ENCODE measurements around the gene ESR1.

Gene ESR1

GRCh38 chr6:151900256-151900655 lies 92.8 kb downstream of the ESR1 start:
- Histone ChIP-seq H3K27me3 (ENCODE audit: insufficient read depth, insufficient read length) (no peaks in the 10 kb centered on the region), H3K9ac (ENCODE audit: insufficient read length, low read depth) (no peak overlapping the region), H3K36me3 (ENCODE audit: insufficient read depth, insufficient read length, low read length) (no peaks in the 10 kb centered on the region), H3K4me1 (ENCODE audit: insufficient read depth, insufficient read length) (no peaks in the 10 kb centered on the region), H3K4me3 (ENCODE audit: insufficient read length, low read depth) (no peak overlapping the region), H3K9me3 (ENCODE audit: insufficient read depth, low read length) (peaks cover 10% of the 10 kb centered on the region; the same call in 1 of the 2 replicates)
- DNase-seq (ENCODE audit: low read depth, low spot score): no peak
- TF ChIP-seq ZNF274 (IDR thresholded peaks at IDR 0.05; ENCODE audit: low read depth, low read length) (no peak), YY1 (IDR thresholded peaks at IDR 0.05; ENCODE audit: insufficient read depth, insufficient read length) (no peak), SUZ12 (IDR thresholded peaks at IDR 0.05; ENCODE audit: extremely low read depth, insufficient read depth, insufficient read length) (no peak)

DNA sequence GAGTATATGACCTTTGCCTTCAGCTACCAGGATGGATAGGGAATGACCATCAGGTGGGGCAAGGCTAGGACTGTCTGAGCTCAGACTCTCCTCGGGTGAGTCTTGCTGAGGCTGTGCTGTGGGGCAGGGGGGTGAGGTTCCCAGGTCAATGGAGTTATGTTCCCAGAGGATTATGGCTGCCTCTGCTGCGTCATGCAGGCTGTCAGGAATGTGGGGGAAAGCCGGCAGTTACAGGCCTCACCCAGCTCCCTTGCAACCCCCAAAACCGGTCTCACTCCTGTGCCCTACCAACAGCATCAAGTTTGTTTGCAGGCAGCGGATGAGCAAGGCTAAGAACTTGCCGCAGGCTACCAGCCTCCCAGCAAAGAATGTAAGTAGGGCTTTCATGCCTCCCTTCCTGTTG lies 93.5 kb downstream of the ESR1 start:
- H3K27me3 ChIP-seq (ENCODE audit: insufficient read depth, insufficient read length): no peaks in the 10 kb centered on the region
- H3K4me3 ChIP-seq (ENCODE audit: insufficient read length, low read depth): no peak overlapping the region
- no peak overlapping the region for H3K9ac ChIP-seq (ENCODE audit: insufficient read length, low read depth)
- no peak for DNase-seq (ENCODE audit: low read depth, low spot score)
- H3K36me3 ChIP-seq (ENCODE audit: insufficient read depth, insufficient read length, low read length): no peaks in the 10 kb centered on the region
- no peak for TF ChIP-seq ZNF274 (IDR thresholded peaks at IDR 0.05; ENCODE audit: low read depth, low read length)
- TF ChIP-seq YY1 (IDR thresholded peaks at IDR 0.05; ENCODE audit: insufficient read depth, insufficient read length): no peak
- TF ChIP-seq SUZ12 (IDR thresholded peaks at IDR 0.05; ENCODE audit: extremely low read depth, insufficient read depth, insufficient read length): no peak
- H3K4me1 ChIP-seq (ENCODE audit: insufficient read depth, insufficient read length): no peaks in the 10 kb centered on the region
- H3K9me3 ChIP-seq (ENCODE audit: insufficient read depth, low read length): peaks cover 10% of the 10 kb centered on the region; the same call in 1 of the 2 replicates

DNA sequence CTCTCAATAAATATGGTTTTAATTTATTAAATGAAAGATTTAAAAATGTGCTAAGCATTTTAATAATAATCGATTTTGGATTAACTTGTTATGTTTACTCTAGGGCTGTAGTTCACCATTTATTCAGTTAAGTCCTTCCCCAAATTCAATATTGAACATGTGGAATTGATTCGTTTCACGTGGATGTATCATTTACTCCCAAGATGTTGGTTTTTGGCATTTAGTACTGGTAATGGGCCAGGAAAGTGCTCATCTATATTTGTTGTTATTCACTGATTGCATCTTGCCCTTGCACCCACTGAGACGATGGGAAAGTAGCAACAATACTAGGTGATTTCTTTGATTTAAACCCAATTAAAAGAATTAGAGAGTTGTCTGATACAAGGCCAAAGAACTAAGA lies 97.1 kb downstream of the ESR1 start:
- H3K9me3 ChIP-seq (ENCODE audit: insufficient read depth, low read length): peaks cover 5% of the 10 kb centered on the region; the same call in 1 of the 2 replicates
- no peak overlapping the region for H3K4me3 ChIP-seq (ENCODE audit: insufficient read length, low read depth)
- no peak overlapping the region for H3K9ac ChIP-seq (ENCODE audit: insufficient read length, low read depth)
- DNase-seq (ENCODE audit: low read depth, low spot score): no peak
- no peaks in the 10 kb centered on the region for H3K27me3 ChIP-seq (ENCODE audit: insufficient read depth, insufficient read length)
- no peaks in the 10 kb centered on the region for H3K4me1 ChIP-seq (ENCODE audit: insufficient read depth, insufficient read length)
- no peaks in the 10 kb centered on the region for H3K36me3 ChIP-seq (ENCODE audit: insufficient read depth, insufficient read length, low read length)
- TF ChIP-seq YY1 (IDR thresholded peaks at IDR 0.05; ENCODE audit: insufficient read depth, insufficient read length) (no peak), SUZ12 (IDR thresholded peaks at IDR 0.05; ENCODE audit: extremely low read depth, insufficient read depth, insufficient read length) (no peak), ZNF274 (IDR thresholded peaks at IDR 0.05; ENCODE audit: low read depth, low read length) (no peak)

DNA sequence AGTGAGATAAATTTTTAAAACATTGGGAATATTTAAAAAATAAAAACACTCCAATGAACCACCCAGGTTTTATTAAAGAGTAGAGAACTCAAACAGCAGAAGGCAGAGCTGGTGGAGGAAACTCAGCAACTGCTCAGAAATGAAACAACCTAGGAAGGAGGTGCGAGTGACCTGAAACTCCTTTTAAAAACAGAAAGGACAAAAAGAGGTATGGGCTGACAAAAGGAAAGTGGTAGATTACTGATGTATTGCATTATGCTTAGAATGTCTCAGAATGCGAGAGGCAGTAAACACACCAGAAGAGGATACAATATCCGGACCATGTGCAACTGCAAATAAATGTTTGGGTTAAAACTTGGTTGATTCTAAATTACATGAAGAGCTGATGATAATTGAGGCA lies 97.6 kb downstream of the ESR1 start:
- H3K36me3 ChIP-seq (ENCODE audit: insufficient read depth, insufficient read length, low read length): no peaks in the 10 kb centered on the region
- DNase-seq (ENCODE audit: low read depth, low spot score): no peak
- H3K9me3 ChIP-seq (ENCODE audit: insufficient read depth, low read length): peaks cover 5% of the 10 kb centered on the region; the same call in 1 of the 2 replicates
- no peaks in the 10 kb centered on the region for H3K27me3 ChIP-seq (ENCODE audit: insufficient read depth, insufficient read length)
- no peak overlapping the region for H3K4me3 ChIP-seq (ENCODE audit: insufficient read length, low read depth)
- H3K9ac ChIP-seq (ENCODE audit: insufficient read length, low read depth): no peak overlapping the region
- H3K4me1 ChIP-seq (ENCODE audit: insufficient read depth, insufficient read length): no peaks in the 10 kb centered on the region
- no peak for TF ChIP-seq ZNF274 (IDR thresholded peaks at IDR 0.05; ENCODE audit: low read depth, low read length)
- no peak for TF ChIP-seq SUZ12 (IDR thresholded peaks at IDR 0.05; ENCODE audit: extremely low read depth, insufficient read depth, insufficient read length)
- TF ChIP-seq YY1 (IDR thresholded peaks at IDR 0.05; ENCODE audit: insufficient read depth, insufficient read length): no peak

- H3K4me3 ChIP-seq (ENCODE audit: insufficient read length, low read depth): no peak overlapping the region
- DNase-seq (ENCODE audit: low read depth, low spot score): no peak
- no peak overlapping the region for H3K9ac ChIP-seq (ENCODE audit: insufficient read length, low read depth)
- no peaks in the 10 kb centered on the region for H3K4me1 ChIP-seq (ENCODE audit: insufficient read depth, insufficient read length)
- H3K27me3 ChIP-seq (ENCODE audit: insufficient read depth, insufficient read length): no peaks in the 10 kb centered on the region
- H3K36me3 ChIP-seq (ENCODE audit: insufficient read depth, insufficient read length, low read length): no peaks in the 10 kb centered on the region
- TF ChIP-seq ZNF274 (IDR thresholded peaks at IDR 0.05; ENCODE audit: low read depth, low read length): no peak
- no peak for TF ChIP-seq YY1 (IDR thresholded peaks at IDR 0.05; ENCODE audit: insufficient read depth, insufficient read length)
- TF ChIP-seq SUZ12 (IDR thresholded peaks at IDR 0.05; ENCODE audit: extremely low read depth, insufficient read depth, insufficient read length): no peak
- H3K9me3 ChIP-seq (ENCODE audit: insufficient read depth, low read length): no peaks in the 10 kb centered on the region
Measured at GRCh38 chr6:151905854-151906253, 98.4 kb downstream of the ESR1 start.

- no peak for TF ChIP-seq YY1 (IDR thresholded peaks at IDR 0.05; ENCODE audit: insufficient read depth, insufficient read length)
- TF ChIP-seq SUZ12 (IDR thresholded peaks at IDR 0.05; ENCODE audit: extremely low read depth, insufficient read depth, insufficient read length): no peak
- TF ChIP-seq ZNF274 (IDR thresholded peaks at IDR 0.05; ENCODE audit: low read depth, low read length): no peak
- Histone ChIP-seq H3K4me3 (ENCODE audit: insufficient read length, low read depth) (no peak overlapping the region), H3K9me3 (ENCODE audit: insufficient read depth, low read length) (no peaks in the 10 kb centered on the region), H3K36me3 (ENCODE audit: insufficient read depth, insufficient read length, low read length) (no peaks in the 10 kb centered on the region), H3K4me1 (ENCODE audit: insufficient read depth, insufficient read length) (no peaks in the 10 kb centered on the region), H3K27me3 (ENCODE audit: insufficient read depth, insufficient read length) (no peaks in the 10 kb centered on the region), H3K9ac (ENCODE audit: insufficient read length, low read depth) (no peak overlapping the region)
- no peak for DNase-seq (ENCODE audit: low read depth, low spot score)
Measured at GRCh38 chr6:151911401-151911800, 103.9 kb downstream of the ESR1 start.

DNA sequence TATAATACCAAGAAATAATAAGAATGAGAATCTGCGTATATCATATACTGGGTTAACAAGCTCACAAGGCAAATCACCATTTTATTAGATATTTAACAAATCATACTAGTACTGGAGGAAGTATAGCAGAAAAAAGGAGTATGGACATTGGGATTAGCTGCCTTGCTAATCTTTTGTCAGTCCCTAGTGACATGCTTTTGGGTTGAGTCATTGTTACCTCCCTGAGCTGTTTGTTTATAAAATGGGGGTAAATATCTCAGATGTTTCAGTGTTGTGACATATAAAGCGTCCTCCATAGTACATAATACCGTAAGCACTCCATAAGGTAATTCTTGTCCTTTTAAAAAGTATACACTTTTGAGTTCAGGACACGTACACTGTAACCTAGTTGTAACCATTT lies 107.0 kb downstream of the ESR1 start:
- no peak for TF ChIP-seq SUZ12 (IDR thresholded peaks at IDR 0.05; ENCODE audit: extremely low read depth, insufficient read depth, insufficient read length)
- TF ChIP-seq YY1 (IDR thresholded peaks at IDR 0.05; ENCODE audit: insufficient read depth, insufficient read length): no peak
- no peak for TF ChIP-seq ZNF274 (IDR thresholded peaks at IDR 0.05; ENCODE audit: low read depth, low read length)
- Histone ChIP-seq H3K27me3 (ENCODE audit: insufficient read depth, insufficient read length) (no peaks in the 10 kb centered on the region), H3K4me1 (ENCODE audit: insufficient read depth, insufficient read length) (no peaks in the 10 kb centered on the region), H3K9me3 (ENCODE audit: insufficient read depth, low read length) (no peaks in the 10 kb centered on the region), H3K9ac (ENCODE audit: insufficient read length, low read depth) (no peak overlapping the region), H3K4me3 (ENCODE audit: insufficient read length, low read depth) (no peak overlapping the region), H3K36me3 (ENCODE audit: insufficient read depth, insufficient read length, low read length) (no peaks in the 10 kb centered on the region)
- peak; percentile 18 for DNase-seq (ENCODE audit: low read depth, low spot score)
